Testis (tissue), 3 donors: ENCODE results near the gene NBAS. TPM values are rescaled to one million over a fixed set of nuclear protein-coding genes. Genes with fewer than 3 reads are reported as not detected.

Source experiments
- DNase-seq: peaks from one replicate; pipeline ENCODE4 v3.0.0-alpha.2; 2019
- H3K27ac ChIP-seq, 2 donors: fragments of 200-600 bp; sonication (generic); one replicate each; pipeline ENCODE4 v1.5.1; 2019
- H3K27me3 ChIP-seq: fragments of 200-600 bp; sonication (generic); one replicate; pipeline ENCODE4 v1.5.1; 2019
- H3K36me3 ChIP-seq: fragments of 200-600 bp; sonication (generic); one replicate; pipeline ENCODE4 v1.5.1; 2017; ENCODE audit warnings: low read depth; ENCODE audit errors: missing control alignments
- H3K4me1 ChIP-seq: fragments of 200-600 bp; sonication (generic); one replicate; pipeline ENCODE4 v1.5.1; 2019
- H3K4me3 ChIP-seq, 2 donors: fragments of 200-600 bp; sonication (generic); one replicate each; pipeline ENCODE4 v1.5.1; 2017 to 2019
- H3K9me3 ChIP-seq: fragments of 200-600 bp; sonication (generic); one replicate; pipeline ENCODE4 v1.5.1; 2017
- POLR2A ChIP-seq: fragments of 450-650 bp; IDR thresholded peaks from one replicate; pipeline ENCODE4 v1.6.1; 2017; ENCODE audit warnings: antibody characterized with exemption, mild to moderate bottlenecking, moderate library complexity
- WGBS, 2 donors: methylation state at CpG; one replicate each; pipeline ENCODE4 v1.1.5; 2018; 5-methylcytosine and 5-hydroxymethylcytosine counted together
- intact Hi-C: fragments of 100-400 bp; cut with DNase I; formaldehyde crosslinking; loops from one replicate; pipeline ENCODE4 v1.15.1; 2023; ENCODE audit warnings: low total_unique reads
- polyA plus RNA-seq: library from polyadenylated mRNA; stranded (reverse); fragments of 350-450 nt; fragmentation: Illumina TruSeq; extraction: RNeasy Lipid Tissue Mini Kit (QIAGEN cat#74804); gene quantifications from one replicate; pipeline ENCODE4 v1.2.3, GENCODE V29; 2014; ENCODE audit warnings: low read depth, low replicate concordance; ENCODE audit not compliant: insufficient read depth
- total RNA-seq, 2 donors: library from RNA; depleted of rRNA; stranded (reverse); fragments of >200 nt; gene quantifications; one replicate each; pipeline ENCODE4 v1.2.3, GENCODE V29; 2016
- TF ChIP-seq, protein P1 (sequence below), 3 experiments: fragments of 450-650 bp in 2 of 3; fragments of 200-600 bp in 1 of 3; sonication (generic) in 1 of 3; IDR thresholded peaks; one replicate each; pipeline ENCODE4 v1.5.1; 2016 to 2019; ENCODE audit warnings: antibody characterized with exemption in 3 of 3, mild to moderate bottlenecking in 2 of 3, moderate library complexity in 1 of 3

Gene NBAS
- total and polyA plus RNA-seq, 3 donors from 2014 or later, result 75.8 to 84.2 (median 79.7) TPM

DNA sequence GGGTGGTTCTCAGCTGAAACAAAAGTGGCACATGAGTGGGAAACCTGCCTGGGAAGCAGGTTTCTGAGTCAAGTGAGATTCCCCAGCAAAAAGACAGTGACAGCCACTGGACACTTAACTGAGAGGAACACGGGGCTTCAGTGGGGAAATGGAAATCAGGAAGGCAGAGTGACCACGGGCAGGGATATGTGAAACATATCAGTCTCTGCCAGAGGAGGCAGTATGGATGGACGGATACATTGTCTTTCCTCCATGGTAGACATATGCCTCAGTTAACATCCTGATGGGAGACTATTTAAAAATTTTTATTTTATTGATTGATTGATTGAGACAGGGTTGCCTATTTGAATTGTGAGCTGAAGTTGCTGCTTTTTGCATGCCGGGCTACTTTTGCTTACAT, 292.1 kb downstream of the NBAS start:
- H3K9me3 ChIP-seq, result no peaks in the 10 kb centered on the region
- WGBS, 2 donors, result 92 to 95% methylated on average over 4 of the region's 4 CpGs

DNA sequence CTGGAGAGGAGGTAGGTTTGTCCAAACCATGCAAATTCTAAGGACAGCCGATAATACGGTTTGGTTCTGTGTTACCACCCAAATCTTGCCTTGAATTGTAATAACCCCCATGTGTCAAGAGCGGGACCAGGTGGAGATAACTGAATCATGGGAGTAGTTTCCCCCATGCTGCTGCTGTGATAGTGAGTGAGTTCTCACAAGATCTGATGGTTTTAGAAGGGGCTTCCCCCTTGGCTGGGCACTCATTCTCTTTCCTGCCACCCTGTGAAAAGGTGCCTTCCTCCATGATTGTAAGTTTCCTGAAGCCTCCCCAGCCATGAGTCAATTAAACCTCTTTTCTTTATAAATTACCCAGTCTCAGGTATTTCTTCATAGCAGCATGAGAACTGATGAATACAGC, 295.2 kb downstream of the NBAS start:
- DNase-seq, result no peak
- H3K27me3 ChIP-seq, result no peaks in the 10 kb centered on the region
- no peak overlapping the region for H3K4me3 ChIP-seq
- WGBS, 2 donors, result 93 to 98% methylated on average over 3 of the region's 3 CpGs
- no peaks in the 10 kb centered on the region for H3K36me3 ChIP-seq
- H3K4me1 ChIP-seq, result no peaks in the 10 kb centered on the region
- H3K9me3 ChIP-seq, result no peaks in the 10 kb centered on the region
- TF ChIP-seq, protein P1, sequence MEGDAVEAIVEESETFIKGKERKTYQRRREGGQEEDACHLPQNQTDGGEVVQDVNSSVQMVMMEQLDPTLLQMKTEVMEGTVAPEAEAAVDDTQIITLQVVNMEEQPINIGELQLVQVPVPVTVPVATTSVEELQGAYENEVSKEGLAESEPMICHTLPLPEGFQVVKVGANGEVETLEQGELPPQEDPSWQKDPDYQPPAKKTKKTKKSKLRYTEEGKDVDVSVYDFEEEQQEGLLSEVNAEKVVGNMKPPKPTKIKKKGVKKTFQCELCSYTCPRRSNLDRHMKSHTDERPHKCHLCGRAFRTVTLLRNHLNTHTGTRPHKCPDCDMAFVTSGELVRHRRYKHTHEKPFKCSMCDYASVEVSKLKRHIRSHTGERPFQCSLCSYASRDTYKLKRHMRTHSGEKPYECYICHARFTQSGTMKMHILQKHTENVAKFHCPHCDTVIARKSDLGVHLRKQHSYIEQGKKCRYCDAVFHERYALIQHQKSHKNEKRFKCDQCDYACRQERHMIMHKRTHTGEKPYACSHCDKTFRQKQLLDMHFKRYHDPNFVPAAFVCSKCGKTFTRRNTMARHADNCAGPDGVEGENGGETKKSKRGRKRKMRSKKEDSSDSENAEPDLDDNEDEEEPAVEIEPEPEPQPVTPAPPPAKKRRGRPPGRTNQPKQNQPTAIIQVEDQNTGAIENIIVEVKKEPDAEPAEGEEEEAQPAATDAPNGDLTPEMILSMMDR (IDR thresholded peaks at IDR 0.05), result no peak
- TF ChIP-seq POLR2A, result no peak
- intact Hi-C loops, result no loop called here
- no peak overlapping the region for H3K27ac ChIP-seq

More for the DNA sequence above, 292.1 kb downstream of the NBAS start:
- TF ChIP-seq POLR2A, result no peak
- TF ChIP-seq, protein P1 (IDR thresholded peaks at IDR 0.05), result no peak
- Histone ChIP-seq H3K4me1 (no peaks in the 10 kb centered on the region), H3K4me3 (no peak overlapping the region), H3K36me3 (no peaks in the 10 kb centered on the region), H3K27me3 (no peaks in the 10 kb centered on the region), H3K27ac (no peak overlapping the region)
- DNase-seq, result no peak
- intact Hi-C loops, result no loop called here

DNA sequence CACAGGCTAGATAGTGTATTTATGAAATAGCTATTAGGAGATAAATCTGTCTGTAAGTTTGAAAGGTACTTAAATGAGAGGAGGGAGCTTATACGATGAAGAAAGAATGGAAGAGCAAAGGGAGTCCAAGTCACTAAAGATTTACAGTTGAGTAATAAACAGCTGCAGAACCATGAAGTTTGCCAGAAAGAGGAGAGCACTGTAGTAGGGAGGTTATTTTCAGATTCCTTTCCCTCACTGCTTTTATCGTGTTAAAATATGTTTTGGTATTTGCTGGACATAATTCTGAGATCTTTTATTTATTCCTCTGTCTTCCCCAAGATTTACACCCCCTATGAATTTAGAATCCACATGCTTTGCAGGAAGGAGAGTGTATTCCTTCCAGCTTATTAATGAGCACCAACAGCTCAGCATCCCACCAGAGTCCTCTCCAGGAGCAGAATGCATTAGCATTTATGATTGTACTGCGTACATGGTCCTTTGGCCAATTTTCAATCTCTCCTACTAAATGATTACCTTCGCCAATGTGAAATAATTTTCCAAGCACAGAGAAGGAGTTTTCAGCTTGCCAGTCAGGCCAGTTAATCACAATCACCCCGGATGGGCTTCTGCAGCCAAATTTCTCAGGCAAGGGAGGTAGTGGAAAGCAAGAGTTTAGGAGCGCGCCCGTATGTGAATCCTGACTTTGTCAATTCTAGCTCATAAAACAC, 297.0 kb downstream of the NBAS start:
- Histone ChIP-seq H3K27ac (no peak overlapping the region), H3K4me1 (no peaks in the 10 kb centered on the region), H3K4me3 (no peak overlapping the region), H3K36me3 (no peaks in the 10 kb centered on the region), H3K27me3 (no peaks in the 10 kb centered on the region), H3K9me3 (no peaks in the 10 kb centered on the region)
- 78 to 80% methylated on average over 8 of the region's 8 CpGs for WGBS, 2 donors
- no peak for DNase-seq
- intact Hi-C loops, result no loop called here
- TF ChIP-seq, protein P1 (IDR thresholded peaks at IDR 0.05), result no peak
- no peak for TF ChIP-seq POLR2A

DNA sequence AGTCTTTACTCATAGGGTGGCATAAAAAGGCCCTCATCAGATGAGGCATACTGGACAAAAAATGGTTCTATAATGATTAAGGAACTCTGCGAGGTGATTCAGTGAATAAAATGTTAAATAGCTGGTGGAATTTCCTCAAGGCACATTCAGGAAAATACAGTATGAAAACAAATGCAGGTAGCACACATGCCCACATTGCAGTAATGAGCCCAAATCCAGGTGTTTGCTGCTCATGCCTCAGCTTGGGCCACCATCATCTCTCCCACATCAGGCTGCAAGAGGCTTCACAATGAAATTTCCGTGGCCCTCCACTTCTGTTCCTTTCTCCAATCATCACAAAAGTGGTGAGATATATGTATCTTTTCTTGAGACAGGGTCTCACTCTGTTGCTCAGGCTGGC, 298.3 kb downstream of the NBAS start:
- Histone ChIP-seq H3K27me3 (no peaks in the 10 kb centered on the region), H3K4me3 (no peak overlapping the region), H3K27ac (no peak overlapping the region), H3K4me1 (no peaks in the 10 kb centered on the region), H3K36me3 (no peaks in the 10 kb centered on the region), H3K9me3 (no peaks in the 10 kb centered on the region)
- 89 to 94% methylated on average over 2 of the region's 2 CpGs for WGBS, 2 donors
- intact Hi-C loops, result no loop called here
- no peak for TF ChIP-seq POLR2A
- TF ChIP-seq, protein P1 (IDR thresholded peaks at IDR 0.05), result no peak
- no peak for DNase-seq

DNA sequence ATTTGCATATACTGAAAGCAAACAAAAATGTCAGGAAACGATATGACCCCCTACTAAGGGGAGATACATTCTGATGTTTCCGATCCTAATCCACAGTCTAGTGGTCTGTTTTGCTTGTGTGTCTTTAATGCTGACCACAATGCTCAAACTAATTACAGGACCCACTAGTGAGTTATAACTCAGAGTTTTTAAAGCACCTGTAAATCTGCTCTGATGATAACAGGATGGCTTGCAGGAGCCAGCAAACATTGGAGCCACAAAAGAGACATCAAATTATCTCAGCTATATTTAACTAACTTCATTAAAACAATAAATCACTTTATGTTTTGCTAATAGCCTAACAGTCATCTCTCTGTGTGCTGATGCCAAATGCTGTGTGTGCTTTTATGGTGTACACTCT, 300.3 kb downstream of the NBAS start:
- 80 to 85% methylated on average over 2 of the region's 2 CpGs for WGBS, 2 donors
- Histone ChIP-seq H3K9me3 (no peaks in the 10 kb centered on the region), H3K27ac (no peak overlapping the region), H3K4me3 (no peak overlapping the region), H3K4me1 (no peaks in the 10 kb centered on the region), H3K36me3 (no peaks in the 10 kb centered on the region), H3K27me3 (no peaks in the 10 kb centered on the region)
- DNase-seq, result no peak
- intact Hi-C loops, result no loop called here
- TF ChIP-seq, protein P1 (IDR thresholded peaks at IDR 0.05), result no peak
- no peak for TF ChIP-seq POLR2A
